Activated T-helper 1 cell treated with anti-CD3 and anti-CD28 coated beads, Interleukin-2, amount 50 U/mL, for 16 hours (primary cell): ENCODE results near the gene LANCL2.

ENCODE experiments used
- DNase-seq, 2 donors: peaks; one replicate each; pipeline ENCODE4 v3.0.0-alpha.2; 2020; ENCODE audit warnings: low read depth in 1 of 2, low spot score in 1 of 2

LANCL2 gene

DNA sequence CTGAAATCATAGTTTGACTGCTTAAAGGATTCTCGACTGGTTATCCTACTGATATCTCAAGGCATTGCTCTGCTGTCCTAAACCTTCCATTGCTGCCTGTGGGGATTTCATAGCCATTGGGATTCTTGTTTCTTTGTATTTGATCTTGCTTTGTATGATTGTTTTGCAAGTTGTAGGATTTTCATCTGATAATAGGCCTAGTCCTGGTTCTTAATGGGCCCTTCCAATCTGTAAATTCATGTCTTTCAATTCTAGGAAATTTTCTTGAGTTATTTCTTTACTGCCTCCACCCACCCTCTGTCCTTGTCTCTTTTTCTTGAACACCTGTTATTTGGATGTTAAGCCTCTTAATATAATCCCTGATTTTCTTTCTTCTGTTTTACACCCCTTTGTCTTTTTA, 72.2 kb downstream of the LANCL2 start:
- no peak for DNase-seq

DNA sequence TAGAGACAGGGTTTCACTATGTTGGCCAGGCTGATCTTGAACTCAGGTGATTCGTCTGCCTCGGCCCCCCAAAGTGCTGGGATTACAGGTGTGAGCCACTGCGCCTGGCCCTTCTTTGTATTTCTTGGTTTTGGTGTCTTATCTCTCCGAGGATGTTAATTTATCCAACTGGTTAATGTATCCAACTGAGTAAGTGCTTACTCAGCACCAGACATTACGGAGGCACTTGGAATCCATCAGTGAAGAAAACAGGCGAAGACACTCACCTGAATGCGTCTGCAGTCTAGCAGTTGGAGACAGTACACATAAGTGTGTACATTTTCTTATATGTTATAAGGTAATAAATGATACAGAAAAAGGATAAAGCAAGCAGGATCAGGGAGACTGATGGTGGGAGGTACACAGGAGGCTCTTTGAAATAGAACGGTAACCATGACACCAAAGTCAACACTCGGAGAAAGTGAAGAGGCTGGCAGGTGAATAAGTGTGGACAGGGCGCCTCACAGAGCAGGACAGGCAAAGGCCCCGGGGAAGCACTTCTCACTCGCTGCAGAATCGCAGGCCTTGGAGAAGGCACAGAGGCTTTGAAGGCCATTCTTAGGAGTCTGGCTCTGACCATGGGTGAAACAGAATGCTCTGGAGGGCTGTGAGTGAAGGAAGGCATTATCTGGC, 73.1 kb downstream of the LANCL2 start:
- DNase-seq, result no peak

DNA sequence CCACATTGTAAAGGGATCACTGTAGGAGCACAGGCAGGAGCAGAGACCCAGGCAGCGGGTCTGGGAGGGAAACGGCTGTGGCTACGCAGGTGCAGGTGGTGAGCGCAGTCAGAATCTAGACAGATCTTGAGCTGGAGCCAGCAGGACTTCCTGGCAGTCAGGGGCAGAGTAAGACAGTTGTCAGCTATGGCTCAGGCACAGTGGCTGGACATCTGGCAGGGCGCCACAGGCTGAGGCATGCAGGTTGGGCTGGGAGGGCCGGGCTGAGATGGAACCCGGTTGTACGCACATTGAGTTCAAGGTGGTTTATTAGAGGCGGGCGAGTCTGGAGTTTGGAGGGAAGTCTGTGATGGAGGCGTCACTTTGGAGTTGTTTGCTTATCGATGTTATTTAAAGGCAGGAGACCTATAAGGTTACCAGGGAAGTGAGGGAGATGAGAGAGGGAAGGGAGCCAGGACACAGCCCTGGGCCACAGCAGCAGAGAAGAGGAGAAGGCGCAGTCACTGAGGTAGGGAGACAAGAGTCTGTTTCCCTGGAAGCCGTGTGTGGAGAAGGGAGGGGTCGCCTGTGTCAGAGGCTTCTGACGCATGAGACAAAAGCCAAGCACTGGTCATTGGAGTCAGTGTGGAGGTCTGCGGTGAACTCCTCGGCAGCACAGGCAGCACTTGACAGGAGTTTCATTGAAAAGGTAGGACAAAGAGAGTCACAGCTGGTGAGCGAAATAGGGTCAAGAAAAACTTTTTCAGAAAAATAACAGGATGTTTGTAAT, 73.8 kb downstream of the LANCL2 start:
- no peak for DNase-seq

DNA sequence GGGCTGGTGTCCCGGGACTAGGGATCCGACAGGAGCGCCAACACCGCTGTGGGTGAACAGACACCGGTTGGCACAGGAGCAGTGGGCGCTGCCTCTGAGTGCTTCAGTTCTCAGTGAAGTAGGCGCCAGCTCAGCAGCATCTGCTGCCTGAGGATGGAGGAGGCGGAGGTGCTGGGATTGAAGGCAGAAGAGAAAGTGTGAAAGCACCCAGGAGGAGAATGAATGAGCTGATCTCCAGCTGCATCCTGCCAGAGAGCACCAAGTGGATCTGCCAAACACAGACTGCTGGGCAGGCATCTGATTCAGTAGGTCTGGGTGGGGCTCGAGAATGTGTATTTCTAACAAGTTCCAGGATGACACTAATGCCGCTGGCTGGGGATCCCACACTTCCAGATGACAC, 74.5 kb downstream of the LANCL2 start:
- no peak for DNase-seq

DNA sequence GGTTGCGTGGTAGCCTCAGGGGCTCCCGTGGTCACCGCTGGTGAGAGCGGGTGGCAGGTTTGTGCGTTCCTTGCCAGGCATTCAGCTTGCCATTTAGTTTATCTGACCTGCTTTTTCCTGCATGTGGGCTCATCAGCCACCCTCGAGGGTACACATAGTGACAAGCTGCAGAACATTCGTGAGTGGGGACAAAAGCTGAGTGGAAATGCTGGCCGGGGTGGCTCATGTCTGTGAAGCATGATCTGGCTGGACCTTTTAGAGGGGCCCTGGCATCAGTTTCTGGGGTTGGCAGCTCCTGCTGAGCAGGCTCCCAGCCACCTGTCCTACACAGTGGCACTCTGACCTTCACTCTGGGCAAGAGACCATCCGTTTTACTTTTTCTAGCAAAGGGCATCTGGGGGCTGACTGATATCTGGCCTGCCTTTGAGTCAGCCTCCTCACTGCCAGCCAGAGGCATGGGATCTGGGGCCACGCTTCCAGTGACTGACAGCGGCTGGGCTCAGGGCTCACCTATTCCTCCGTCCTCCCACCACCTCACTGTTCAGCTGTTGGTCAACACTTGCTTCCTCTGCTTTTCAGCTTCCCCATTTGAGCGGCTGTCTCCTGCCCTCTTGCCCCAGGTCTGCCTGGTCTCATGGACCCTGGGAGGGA, 75.0 kb downstream of the LANCL2 start:
- DNase-seq, result no peak

DNA sequence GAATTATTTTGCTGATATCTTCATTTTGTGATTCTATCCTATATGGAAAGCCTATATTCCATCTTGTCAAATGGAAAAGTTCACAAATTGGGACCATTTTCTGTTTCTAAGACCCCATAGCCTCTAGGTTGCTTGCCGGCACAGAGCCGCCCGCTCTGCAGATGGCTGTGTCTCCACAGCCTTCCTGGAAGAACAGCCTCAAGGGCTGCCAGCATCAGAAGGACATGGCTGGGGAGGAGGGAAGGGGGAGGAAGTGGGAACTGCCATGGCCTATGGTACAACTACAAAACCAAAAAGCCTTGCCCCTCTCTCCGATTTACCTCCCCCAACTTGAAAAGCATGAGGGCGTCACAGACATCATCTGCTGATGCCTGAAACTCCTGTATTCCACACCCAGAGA, 75.9 kb downstream of the LANCL2 start:
- DNase-seq, result no peak

DNA sequence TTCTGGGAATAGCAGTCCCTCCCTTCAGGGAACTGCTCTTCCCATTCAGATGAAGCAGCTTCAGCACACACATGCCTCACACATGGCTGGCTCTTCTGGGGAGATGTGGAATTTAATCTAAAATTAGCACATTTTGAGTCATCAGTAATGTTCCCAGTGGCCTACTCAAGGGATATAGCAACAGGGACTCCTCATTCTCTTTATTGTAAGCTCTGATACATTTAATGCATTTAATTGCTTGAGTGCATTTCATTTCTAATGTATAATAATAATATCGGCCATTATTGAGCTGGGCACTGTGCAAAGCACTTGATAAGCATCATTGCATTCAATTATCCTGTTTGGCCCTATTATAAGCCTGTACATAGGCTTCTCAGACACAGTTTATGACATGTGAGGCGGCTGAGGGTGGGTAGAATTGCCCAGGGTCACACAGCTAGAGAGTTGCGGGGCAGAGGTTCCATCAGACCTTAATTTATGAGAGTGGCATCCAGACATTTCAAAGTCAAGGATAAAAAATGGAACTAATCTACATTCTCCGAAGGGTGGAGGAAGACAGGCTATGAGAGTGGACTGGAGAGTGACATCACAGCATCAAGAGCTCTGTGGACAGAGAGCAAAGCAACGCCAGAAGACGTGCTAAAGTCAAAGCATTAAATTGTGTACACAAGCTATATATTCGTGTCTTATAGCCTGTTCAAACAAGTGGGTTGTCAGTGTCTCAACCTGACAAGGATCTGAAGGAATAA, 76.8 kb downstream of the LANCL2 start:
- no peak for DNase-seq

DNA sequence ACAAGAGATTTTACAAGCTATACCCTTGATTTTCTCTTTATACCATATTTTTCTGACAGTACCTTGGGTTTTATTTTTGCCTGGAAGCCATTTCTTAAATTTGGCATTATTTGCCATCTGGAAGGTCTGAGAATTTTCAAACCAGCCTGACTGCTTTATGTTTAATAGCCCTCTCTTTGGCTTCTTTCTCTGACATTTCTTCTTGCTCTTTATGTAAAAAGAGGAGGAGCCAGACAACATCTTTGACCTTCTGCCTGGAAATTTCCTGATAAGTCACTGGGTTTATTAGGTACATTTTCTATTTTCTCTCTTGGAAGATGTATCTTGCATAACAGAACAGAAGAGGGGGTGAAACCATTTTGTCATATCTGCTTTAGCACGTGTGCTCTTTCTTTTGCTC, 79.6 kb downstream of the LANCL2 start:
- no peak for DNase-seq

DNA sequence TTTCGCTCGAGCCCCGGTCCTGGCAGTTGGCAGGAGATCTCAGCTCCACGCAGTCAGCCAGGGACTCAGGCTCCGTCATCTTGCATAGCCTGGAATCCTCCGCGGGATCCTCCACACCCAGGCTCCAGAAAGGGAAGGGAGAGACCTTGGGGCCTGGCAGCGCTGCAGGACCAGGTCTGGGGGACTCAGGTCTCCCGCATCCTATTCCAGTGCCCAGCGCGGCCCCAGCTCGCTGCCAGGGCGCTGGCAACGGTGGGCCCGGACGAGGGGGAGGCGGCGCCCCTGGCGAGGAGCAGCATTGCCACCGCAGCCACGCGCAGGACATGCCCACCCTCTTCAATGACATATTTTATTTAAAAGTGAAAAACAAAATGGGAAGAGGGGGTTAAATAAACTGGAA, 83.4 kb downstream of the LANCL2 start:
- no peak for DNase-seq

DNA sequence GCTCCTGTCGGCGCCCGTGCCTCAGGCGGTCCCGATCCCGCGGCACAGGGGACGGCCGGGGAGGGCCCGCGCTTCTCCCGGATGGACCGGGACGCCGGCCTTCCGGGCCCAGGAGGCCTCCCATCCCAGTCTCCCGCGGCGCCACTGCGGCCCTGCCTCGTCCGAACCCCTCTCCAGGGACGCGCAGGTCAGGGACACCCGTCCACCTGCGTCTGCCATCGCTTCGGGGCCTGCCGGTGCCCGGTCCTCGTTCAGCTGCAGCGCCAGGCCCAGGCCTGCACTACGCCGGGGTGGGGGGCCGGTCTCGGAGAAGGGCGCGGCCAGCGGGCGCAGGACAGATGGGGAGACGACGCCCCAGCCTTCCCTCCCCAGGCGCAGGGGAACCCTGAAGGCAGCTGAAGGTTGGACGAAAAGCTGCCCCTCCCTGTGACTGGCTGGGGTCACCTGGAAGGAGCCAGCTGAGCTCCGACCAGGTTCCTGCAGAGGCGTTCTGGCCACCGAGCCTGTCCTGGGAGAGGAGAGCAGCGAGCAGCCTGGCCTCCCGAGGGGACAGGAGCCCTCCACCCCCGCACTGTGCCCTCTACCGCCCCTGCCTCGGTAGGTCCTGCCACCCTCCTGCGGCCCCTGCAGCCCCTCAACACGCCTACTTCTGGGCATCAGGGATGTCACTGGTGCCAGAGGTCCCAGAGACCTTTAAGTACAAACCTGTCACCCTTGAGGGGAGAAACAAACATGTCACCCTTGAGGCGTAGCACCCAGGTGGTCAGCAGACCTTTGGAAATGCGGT, 84.3 kb downstream of the LANCL2 start:
- DNase-seq, result no peak

DNA sequence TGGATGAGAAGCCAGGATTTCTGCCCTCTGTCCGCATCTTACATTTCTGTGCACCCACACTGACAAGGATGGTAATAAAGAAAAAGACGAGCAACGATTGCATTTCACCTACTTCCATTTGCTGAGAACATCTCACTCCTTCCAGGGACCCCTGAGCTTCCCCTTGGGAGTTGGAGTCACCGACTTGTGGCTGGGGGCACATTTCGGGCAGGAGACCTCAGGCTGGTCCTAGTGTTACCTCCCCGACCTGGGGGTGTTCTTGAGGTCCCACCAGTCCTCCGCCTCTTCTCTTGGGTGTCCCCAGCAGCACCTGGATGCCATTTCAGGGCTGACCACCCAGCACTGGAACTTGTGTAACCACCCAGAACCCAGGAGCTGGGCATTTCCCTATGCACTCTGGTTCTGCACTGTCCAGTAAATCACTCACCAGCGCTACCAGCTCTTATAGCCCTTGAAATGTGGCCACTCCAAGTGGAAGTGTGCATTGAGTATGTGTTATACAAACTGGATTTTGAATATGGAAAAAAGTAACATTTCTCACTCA, 84.9 kb downstream of the LANCL2 start:
- no peak for DNase-seq

DNA sequence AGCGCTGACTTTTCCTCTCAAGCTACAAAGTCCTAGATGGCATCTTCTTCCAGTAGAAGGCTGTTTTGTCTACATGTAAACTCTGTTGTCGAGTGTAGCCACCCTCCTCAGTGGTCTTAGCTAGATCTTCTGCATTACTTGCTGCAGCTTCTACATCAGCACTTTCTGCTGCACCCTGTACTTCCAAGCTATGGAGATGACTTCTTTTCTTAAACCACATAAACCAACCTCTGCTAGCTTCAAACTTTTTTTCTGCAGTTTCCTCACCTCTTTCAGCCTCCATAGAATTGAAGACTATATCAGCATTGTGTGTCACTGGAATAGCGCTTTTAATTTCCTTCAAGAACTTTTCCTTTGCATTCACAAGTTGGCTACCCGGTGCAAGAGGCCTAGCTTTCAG, 87.8 kb downstream of the LANCL2 start:
- no peak for DNase-seq

DNA sequence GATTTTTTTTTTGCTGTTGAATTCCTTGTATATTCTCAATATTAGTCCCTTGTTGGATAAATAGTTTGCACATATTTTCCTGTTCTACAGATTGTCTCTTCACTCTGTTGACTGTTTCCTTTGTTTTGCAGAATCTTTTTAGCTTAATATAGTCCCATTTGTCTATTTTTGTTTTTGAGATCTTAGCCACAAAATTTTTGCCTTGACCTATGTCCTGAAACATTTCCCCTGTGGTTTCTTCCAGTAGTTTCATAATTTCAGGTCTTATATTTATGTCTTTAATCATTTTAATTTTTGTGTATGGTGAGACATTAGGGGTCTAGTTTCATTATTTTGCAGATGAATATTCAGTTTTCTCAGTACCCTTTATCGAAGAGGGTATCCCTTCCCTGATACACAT, 92.7 kb downstream of the LANCL2 start:
- DNase-seq, result no peak

DNA sequence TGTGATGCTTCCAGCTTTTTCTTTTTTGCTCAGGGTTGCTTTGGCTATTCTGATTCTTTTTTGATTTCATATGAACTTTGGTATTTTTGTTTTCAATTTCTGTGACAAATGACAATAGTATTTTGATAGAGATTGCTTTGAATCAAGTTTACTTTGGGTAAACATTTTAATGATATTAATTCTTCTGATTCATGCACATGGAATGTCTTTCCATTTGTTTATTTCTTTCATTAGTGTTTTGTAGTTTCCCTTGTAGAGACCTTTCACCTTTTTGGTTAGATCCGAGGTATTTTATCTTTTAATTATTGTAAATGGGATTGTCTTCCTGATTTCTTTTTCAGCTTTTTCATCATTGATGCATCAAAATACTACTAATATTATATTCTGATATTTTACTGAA, 93.2 kb downstream of the LANCL2 start:
- DNase-seq, result no peak

DNA sequence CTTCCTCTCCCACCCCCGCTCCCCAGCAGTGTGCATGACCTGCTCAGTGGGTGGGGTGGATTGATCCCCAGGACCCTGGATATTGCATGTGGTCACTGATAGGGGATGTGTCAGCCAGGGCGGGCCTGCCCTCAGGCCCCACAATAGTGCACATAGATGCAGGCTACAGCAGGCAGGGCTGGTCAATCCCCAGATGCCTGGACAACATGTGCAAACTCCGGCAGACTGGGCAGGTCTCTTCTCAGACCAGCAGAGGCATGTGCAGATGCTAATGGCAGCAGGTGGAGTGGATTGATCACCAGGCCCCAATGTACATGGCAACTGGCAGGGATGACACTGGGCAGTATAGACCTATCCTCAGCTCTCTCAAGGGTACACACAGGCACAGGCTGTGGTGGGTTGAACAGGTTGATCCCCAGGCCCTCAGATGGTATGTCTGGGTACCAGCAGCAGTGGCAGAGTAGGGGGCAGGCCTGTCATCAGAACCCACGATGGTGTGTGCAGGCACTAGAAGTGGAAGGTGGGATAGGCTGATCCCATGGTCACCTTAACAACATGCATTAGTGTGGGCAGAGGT, 98.6 kb downstream of the LANCL2 start:
- no peak for DNase-seq

DNA sequence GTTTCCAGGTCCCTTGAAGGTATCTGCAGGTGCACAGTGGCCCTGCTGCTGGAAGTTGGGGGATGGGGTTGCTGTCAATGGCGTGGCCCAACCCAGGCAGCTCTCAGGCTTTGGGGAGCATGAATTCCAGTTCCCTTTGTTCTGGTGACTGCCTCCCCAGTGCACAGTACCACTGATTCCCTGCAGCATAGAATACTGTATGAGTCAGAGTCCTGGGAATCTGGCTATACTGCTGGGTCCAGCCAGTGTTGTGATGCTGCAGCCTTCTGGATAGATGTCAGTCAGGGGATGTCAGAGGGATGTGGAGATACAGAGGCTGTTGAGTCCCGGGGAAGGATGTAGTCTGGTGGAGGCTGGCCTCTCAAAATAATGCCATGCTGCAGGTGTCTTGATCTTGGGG, 99.3 kb downstream of the LANCL2 start:
- no peak for DNase-seq

DNA sequence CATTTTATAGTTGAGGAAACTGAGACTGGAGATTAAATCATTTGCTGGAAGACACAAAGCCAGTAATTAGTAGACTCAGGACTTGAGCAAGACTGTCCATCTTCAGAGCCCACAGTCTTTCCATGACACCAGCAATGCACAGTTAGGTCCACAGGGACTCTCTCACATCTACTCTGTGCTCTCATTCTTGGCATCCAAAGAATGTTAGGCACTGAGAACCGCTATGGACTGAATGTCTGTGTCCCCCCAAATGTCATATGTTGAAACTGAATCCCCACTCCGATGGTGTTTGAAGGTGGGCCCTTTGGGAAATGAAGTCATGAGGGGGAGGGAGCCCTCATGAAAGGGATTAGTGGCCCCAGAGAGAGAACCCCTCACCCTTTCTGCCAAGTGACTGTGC, 100.6 kb downstream of the LANCL2 start:
- no peak for DNase-seq

DNA sequence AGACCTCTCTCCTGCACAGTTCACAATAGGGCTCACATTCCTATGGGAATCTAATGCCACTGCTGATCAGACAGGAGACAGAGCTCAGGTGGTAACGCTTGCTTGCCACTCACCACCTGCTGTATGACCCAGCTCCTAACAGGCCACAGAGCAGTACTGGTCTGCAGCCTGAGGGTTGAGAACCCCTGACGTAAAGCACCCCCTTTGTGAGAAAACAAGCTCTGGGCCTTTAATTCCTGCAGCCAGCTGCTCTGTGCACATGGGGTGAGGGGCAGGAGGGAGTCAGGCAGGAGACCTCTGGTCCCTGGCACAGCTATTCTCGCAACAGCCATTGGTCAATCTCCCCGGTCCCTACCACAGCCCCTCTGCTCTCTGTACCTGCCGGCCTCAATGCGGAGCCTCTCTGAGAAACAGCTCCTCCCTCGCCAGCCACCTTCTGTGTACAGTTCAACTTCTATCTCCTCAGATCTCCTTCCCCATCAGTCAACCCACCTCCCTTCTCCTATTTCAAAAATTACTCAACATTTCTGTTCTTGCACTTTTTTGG, 102.0 kb downstream of the LANCL2 start:
- DNase-seq, result no peak

DNA sequence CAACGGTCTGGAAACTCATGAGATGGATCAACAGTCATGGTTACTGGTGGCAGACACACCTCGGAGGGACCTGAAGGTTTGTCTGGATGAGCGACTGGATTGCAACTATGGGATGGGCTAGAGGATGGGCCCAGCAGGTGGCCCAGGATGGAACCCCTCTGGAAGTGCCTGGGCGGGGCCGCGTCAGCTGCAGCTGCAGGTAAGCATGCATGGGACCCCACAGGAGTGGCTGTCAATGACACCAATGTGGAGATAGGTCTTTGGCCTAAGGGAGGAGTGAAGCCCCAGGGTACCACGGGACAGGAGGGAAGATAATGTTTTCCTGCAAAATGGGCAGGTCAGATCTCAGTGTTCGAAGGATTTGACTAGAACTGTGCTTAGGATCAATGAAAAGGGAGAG, 103.4 kb downstream of the LANCL2 start:
- no peak for DNase-seq

DNA sequence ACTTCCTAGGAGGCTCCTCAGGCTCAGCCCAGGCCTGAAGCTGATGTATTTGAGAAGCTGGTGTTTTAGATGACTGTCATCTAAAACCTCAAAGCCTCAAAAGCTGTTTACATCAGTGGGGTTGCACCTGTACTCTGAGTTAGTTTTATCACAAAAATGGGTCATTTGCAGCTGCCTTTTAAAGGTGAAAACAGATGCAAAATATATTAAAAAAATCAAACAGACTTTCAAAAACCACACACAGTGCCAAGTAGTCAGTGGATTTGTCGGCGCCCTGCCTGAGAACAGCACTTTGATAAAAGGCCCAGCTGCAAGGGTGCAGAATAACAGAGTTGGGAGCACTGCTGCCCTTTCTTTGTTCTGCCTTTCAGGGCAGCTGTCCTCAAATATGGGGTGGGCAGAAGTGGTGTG, 104.1 kb downstream of the LANCL2 start:
- DNase-seq, result no peak
